Retina (tissue), 1 donor: ENCODE data around the gene SIRT5.

Experiments used
- DNase-seq: peaks from one replicate; pipeline ENCODE4 v3.0.0-alpha.2; 2016

The SIRT5 gene

GRCh38 chr6:13554929-13555333 is 19.5 kb upstream of the SIRT5 start:
- DNase-seq: peak; percentile 35

GRCh38 chr6:13557841-13558240 is 16.6 kb upstream of the SIRT5 start:
- no peak for DNase-seq

GRCh38 chr6:13558718-13559117 is 15.7 kb upstream of the SIRT5 start:
- DNase-seq: no peak

- DNase-seq: no peak
These were observed 15.2 kb upstream of the SIRT5 start for GRCh38 chr6:13559251-13559650.

GRCh38 chr6:13559968-13560650 is 14.3 kb upstream of the SIRT5 start:
- DNase-seq: no peak

- no peak for DNase-seq
These were observed 13.8 kb upstream of the SIRT5 start for GRCh38 chr6:13560651-13561044.

- DNase-seq: no peak
These were observed 12.7 kb upstream of the SIRT5 start for GRCh38 chr6:13561624-13562267.

GRCh38 chr6:13563009-13563408 is 11.4 kb upstream of the SIRT5 start:
- no peak for DNase-seq

- no peak for DNase-seq
These were observed 8.5 kb upstream of the SIRT5 start for GRCh38 chr6:13565921-13566320.

- no peak for DNase-seq
These were observed 7.9 kb upstream of the SIRT5 start for GRCh38 chr6:13566500-13566899.

- no peak for DNase-seq
These were observed 5.4 kb upstream of the SIRT5 start for GRCh38 chr6:13568970-13569369.

- no peak for DNase-seq
These were observed 2.2 kb upstream of the SIRT5 start for GRCh38 chr6:13572240-13572639.

- no peak for DNase-seq
These were observed 1.3 kb upstream of the SIRT5 start for GRCh38 chr6:13572951-13573654.

- DNase-seq: peak; percentile 52
These were observed 711 bp upstream of the SIRT5 start for GRCh38 chr6:13573669-13574110.

GRCh38 chr6:13574149-13574570 is 241 bp upstream of the SIRT5 start:
- DNase-seq: peak; percentile 93

- DNase-seq: no peak
These were observed 975 bp downstream of the SIRT5 start for GRCh38 chr6:13575377-13575775.

GRCh38 chr6:13576017-13576416 is 1.6 kb downstream of the SIRT5 start:
- DNase-seq: no peak

- DNase-seq: no peak
These were observed 3.5 kb downstream of the SIRT5 start for GRCh38 chr6:13577926-13578325.

- no peak for DNase-seq
These were observed 5.5 kb downstream of the SIRT5 start for GRCh38 chr6:13579911-13580310.

GRCh38 chr6:13581700-13582229 is 7.4 kb downstream of the SIRT5 start:
- no peak for DNase-seq

- DNase-seq: no peak
These were observed 12.5 kb downstream of the SIRT5 start for GRCh38 chr6:13586603-13587542.

GRCh38 chr6:13589801-13590200 is 15.4 kb downstream of the SIRT5 start:
- DNase-seq: no peak
